ENCODE data around the gene CARD6.
A peak's percentile ranks its signal among the peaks of the same experiment; 100 is the strongest.

Gene CARD6

DNA sequence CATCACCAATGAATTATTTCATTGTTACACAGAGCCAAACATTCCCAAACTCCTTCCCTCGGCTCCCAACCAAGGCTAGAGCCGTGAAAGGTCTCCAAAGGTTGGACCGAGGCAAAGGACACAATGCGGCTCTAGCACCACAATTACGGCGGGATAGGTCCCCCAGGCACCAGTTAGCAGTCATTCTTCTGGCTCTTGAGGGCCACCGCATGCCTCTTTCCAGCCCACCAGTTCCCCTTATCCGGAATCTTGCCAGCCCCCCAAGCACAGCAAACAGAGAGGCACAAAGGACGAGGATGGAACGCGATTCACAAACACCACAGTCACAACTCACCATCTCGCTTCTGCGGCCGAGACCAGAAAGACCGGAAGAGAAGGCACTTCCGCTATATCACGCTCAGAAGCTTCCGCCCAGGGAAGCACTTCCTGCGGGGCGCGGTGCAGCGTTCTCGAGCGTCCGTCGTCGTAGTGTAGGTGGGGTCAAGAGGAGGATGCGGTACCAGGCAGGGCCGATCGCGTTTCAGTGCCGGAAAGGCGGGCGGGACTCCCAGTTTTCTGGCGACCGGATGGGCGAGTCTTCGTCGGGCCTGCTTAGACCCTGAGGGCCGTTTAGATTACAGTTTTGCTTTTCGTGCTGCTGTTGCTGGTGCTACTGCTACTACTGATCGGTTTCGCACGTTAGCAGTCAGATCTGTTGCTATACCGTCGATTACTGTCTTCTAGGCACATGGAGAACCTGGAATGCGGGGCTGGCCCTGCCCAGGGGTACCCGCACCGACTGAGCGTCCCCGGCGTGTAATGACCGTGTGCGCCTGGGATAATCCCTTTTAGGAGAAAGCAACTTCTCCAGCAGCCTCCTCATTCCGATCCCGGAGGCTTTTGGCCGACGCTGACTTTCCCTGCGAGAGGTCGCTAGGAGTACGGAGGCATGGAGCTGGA is 6.0 kb upstream of the CARD6 start, which contains the start of gene RPL37:
Gene RPL37 (minus strand): TSS at position 374 of the 939 bp plus-strand sequence. CDS start 37 bp downstream, at position 337.
- ChIA-PET POLR2A (interaction anchor here (0.6 to 2.0 kb wide), 19 partner anchors 9 to 1910 kb away, joined by 3 to 11 read pairs (median 4); no protein-coding TSS in a partner anchor), CTCF (no interaction called here)
- DNase-seq (ENCODE audit: extremely low spot score), result peak; percentile 92
- no peak for TF ChIP-seq FOXA1 (IDR thresholded peaks at IDR 0.05)
- peak; percentile 83 for TF ChIP-seq L3MBTL2 (conservative IDR thresholded peaks at IDR 0.05)
- TF ChIP-seq CTBP1 (IDR thresholded peaks at IDR 0.05; ENCODE audit: borderline replicate concordance), result peak; percentile 84
- peak; percentile 40; the same call in 1 of the 2 replicates for TF ChIP-seq NFRKB (IDR thresholded peaks at IDR 0.05)
- peak; percentile 98 for TF ChIP-seq ELF4 (IDR thresholded peaks at IDR 0.05)

DNA sequence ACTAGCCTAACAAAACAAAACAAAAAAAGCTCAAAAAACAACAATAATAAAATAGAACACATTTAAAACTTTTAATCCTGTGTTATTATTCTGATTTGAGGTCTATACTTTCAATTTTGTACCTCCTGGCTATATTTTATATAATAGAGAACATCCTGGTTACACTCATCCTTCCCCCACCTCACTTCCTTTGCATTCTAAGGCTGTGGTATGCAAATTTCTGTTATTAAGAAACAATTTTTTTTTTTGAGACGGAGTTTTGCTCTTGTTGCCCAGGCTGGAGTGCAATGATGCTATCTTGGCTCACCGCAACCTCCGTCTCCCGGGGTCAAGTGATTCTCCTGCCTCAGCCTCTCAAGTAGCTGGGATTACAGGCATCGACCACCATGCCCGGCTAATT is 3.1 kb upstream of the CARD6 start:
- TF ChIP-seq L3MBTL2 (conservative IDR thresholded peaks at IDR 0.05) (no peak), SP1 (IDR thresholded peaks at IDR 0.05) (no peak), HDGF (IDR thresholded peaks at IDR 0.05; ENCODE audit: borderline replicate concordance) (no peak), BHLHE40 (IDR thresholded peaks at IDR 0.05; ENCODE audit: borderline replicate concordance) (no peak), FOXK2 (IDR thresholded peaks at IDR 0.05) (no peak), FOXA1 (IDR thresholded peaks at IDR 0.05) (no peak)
- CTCF ChIA-PET, result no interaction called here
- no peak for DNase-seq (ENCODE audit: extremely low spot score)
- POLR2A ChIA-PET, result no interaction called here

DNA sequence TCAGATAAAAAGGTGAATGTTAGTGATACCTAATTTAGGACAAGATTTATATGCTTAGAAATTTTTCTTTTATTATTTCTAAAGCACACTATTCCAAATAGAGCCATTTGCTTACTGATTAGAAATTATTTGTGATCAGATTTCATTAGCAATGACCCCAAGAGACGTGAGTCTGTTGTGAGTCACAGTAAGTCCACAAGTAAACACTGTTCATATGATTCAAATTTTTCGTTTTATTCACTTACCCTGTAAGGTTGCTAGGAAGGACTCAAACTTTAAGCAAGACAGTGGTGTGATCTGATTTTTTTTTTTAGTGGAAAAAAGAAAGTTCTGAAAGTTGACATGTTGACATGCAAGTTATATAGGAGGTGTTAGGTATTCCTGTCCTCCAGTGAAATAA is 1.2 kb downstream of the CARD6 start:
- TF ChIP-seq ZNF384 (IDR thresholded peaks at IDR 0.05), result no peak
- TF ChIP-seq SUZ12 (IDR thresholded peaks at IDR 0.05), result no peak
- TF ChIP-seq L3MBTL2 (conservative IDR thresholded peaks at IDR 0.05), result no peak
- TF ChIP-seq ARNT (IDR thresholded peaks at IDR 0.05), result no peak
- no peak for TF ChIP-seq BHLHE40 (IDR thresholded peaks at IDR 0.05; ENCODE audit: borderline replicate concordance)
- no peak for TF ChIP-seq TARDBP (IDR thresholded peaks at IDR 0.05)
- no peak for TF ChIP-seq FOXM1 (IDR thresholded peaks at IDR 0.05; ENCODE audit: borderline replicate concordance)
- TF ChIP-seq, protein P1, sequence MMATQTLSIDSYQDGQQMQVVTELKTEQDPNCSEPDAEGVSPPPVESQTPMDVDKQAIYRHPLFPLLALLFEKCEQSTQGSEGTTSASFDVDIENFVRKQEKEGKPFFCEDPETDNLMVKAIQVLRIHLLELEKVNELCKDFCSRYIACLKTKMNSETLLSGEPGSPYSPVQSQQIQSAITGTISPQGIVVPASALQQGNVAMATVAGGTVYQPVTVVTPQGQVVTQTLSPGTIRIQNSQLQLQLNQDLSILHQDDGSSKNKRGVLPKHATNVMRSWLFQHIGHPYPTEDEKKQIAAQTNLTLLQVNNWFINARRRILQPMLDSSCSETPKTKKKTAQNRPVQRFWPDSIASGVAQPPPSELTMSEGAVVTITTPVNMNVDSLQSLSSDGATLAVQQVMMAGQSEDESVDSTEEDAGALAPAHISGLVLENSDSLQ (IDR thresholded peaks at IDR 0.05), result no peak
- no peak for TF ChIP-seq HDGF (IDR thresholded peaks at IDR 0.05; ENCODE audit: borderline replicate concordance)
- CTCF ChIA-PET, result interaction anchor here (0.6 to 1.5 kb wide), 2 partner anchors 15 to 37 kb away, joined by 3 read pairs; no protein-coding TSS in a partner anchor
- POLR2A ChIA-PET, result interaction anchor here (0.7 kb wide), 1 partner anchor 10 kb away, joined by 3 read pairs; no protein-coding TSS in a partner anchor
- no peak for DNase-seq (ENCODE audit: extremely low spot score)

DNA sequence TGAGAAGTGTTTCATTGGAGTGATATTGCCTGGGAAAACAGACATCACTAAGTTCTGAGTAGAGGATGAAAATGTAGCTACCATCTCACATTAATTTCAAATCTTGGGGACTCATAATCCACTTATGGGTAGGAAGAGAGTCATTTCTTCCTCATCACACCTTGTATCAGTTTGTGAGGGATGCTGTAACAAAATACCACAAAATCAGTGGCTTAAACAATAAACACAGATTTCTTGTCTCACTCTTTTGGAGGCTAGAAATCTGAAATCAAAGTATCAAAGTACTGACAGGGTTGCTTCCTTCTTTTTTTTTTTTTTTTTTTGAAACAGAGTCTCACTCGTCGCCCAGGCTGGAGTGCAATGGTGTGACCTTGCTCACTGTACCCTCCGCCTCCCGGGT is 3.4 kb downstream of the CARD6 start:
- ChIA-PET CTCF (no interaction called here), POLR2A (interaction anchor here (2.1 kb wide), 1 partner anchor 9 kb away, joined by 7 read pairs; the partner anchor contains the start of gene RPL37)
- DNase-seq (ENCODE audit: extremely low spot score), result no peak
- TF ChIP-seq SP1 (IDR thresholded peaks at IDR 0.05) (no peak), L3MBTL2 (conservative IDR thresholded peaks at IDR 0.05) (no peak), FOXM1 (IDR thresholded peaks at IDR 0.05; ENCODE audit: borderline replicate concordance) (no peak), ARNT (IDR thresholded peaks at IDR 0.05) (no peak), ZNF384 (IDR thresholded peaks at IDR 0.05) (no peak), ELF4 (IDR thresholded peaks at IDR 0.05) (no peak), NFRKB (IDR thresholded peaks at IDR 0.05) (no peak), LEF1 (IDR thresholded peaks at IDR 0.05; ENCODE audit: borderline replicate concordance) (no peak), CTBP1 (IDR thresholded peaks at IDR 0.05; ENCODE audit: borderline replicate concordance) (no peak), HDGF (IDR thresholded peaks at IDR 0.05; ENCODE audit: borderline replicate concordance) (no peak), BHLHE40 (IDR thresholded peaks at IDR 0.05; ENCODE audit: borderline replicate concordance) (no peak), TARDBP (IDR thresholded peaks at IDR 0.05) (no peak), SUZ12 (IDR thresholded peaks at IDR 0.05) (no peak), FOXA1 (IDR thresholded peaks at IDR 0.05) (no peak), FOXK2 (IDR thresholded peaks at IDR 0.05) (no peak)
- TF ChIP-seq, protein P1 (IDR thresholded peaks at IDR 0.05), result no peak

DNA sequence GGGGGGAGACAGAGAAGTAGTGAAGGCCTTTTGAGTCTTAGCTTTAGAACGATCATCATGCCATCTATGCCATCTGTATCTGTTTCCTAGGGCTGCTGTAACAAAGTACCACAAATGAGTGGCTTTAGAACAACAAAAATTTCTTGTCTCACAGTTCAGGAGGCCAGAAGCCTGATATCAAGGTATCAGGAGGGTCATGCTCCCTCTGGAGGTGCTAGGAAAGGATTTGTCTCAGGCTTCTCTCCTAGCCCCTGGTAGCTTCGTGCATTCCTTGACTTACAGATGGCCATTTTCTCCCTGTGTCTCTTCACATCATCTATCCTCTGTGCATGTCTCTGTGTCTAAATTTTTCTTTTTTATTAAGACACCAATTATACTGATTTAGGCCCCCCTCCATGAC is 5.2 kb downstream of the CARD6 start:
- DNase-seq (ENCODE audit: extremely low spot score), result no peak
- no peak for TF ChIP-seq FOXK2 (IDR thresholded peaks at IDR 0.05)
- no peak for TF ChIP-seq LEF1 (IDR thresholded peaks at IDR 0.05; ENCODE audit: borderline replicate concordance)
- TF ChIP-seq SP1 (IDR thresholded peaks at IDR 0.05), result no peak
- TF ChIP-seq ELF4 (IDR thresholded peaks at IDR 0.05), result no peak
- no peak for TF ChIP-seq CTBP1 (IDR thresholded peaks at IDR 0.05; ENCODE audit: borderline replicate concordance)
- no peak for TF ChIP-seq TARDBP (IDR thresholded peaks at IDR 0.05)
- TF ChIP-seq FOXM1 (IDR thresholded peaks at IDR 0.05; ENCODE audit: borderline replicate concordance), result no peak
- TF ChIP-seq ZNF384 (IDR thresholded peaks at IDR 0.05), result no peak
- no peak for TF ChIP-seq SUZ12 (IDR thresholded peaks at IDR 0.05)
- TF ChIP-seq, protein P1 (IDR thresholded peaks at IDR 0.05), result no peak
- TF ChIP-seq BHLHE40 (IDR thresholded peaks at IDR 0.05; ENCODE audit: borderline replicate concordance), result no peak
- CTCF ChIA-PET, result no interaction called here
- POLR2A ChIA-PET, result interaction anchor here (1.0 to 1.2 kb wide), 2 partner anchors 10 to 11 kb away, joined by 3 read pairs; partner anchors contain the start of gene RPL37

DNA sequence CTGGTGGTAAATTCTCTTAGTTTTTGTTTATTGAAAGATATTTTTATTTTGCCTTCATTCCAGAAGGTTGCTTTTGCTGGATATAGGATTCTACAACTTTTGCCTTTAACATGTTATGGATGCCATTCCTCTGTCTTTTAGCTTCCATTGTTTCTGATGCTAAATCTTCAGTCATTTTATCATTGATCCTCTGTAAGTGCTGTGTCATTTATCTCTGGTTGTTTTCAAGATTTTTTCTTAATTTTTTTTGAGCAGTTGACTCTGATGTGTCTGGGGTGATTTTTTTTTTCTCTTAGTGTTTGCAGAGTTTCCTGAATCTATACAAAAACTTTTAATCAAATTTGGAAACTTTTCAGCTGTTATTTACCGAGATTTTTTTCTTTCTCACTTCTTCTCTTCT is 6.4 kb downstream of the CARD6 start:
- DNase-seq (ENCODE audit: extremely low spot score), result no peak
- ChIA-PET POLR2A (no interaction called here), CTCF (interaction anchor here (0.7 kb wide), 1 partner anchor 44 kb away, joined by 4 read pairs; no protein-coding TSS in a partner anchor)
- TF ChIP-seq LEF1 (IDR thresholded peaks at IDR 0.05; ENCODE audit: borderline replicate concordance), result no peak
- TF ChIP-seq ZNF384 (IDR thresholded peaks at IDR 0.05), result no peak
- TF ChIP-seq SUZ12 (IDR thresholded peaks at IDR 0.05), result no peak
- TF ChIP-seq FOXK2 (IDR thresholded peaks at IDR 0.05), result no peak
- no peak for TF ChIP-seq L3MBTL2 (conservative IDR thresholded peaks at IDR 0.05)
- TF ChIP-seq, protein P1 (IDR thresholded peaks at IDR 0.05), result no peak
- TF ChIP-seq FOXA1 (IDR thresholded peaks at IDR 0.05), result no peak
- no peak for TF ChIP-seq SP1 (IDR thresholded peaks at IDR 0.05)
- TF ChIP-seq HDGF (IDR thresholded peaks at IDR 0.05; ENCODE audit: borderline replicate concordance), result no peak
- no peak for TF ChIP-seq NFRKB (IDR thresholded peaks at IDR 0.05)
